Osteoblast (primary cell): ENCODE results near the gene RBFOX2. TPM values are rescaled to one million over a fixed set of nuclear protein-coding genes. Genes with fewer than 3 reads are reported as not detected.

Source experiments
- DNase-seq: peaks from one replicate; pipeline ENCODE4 v3.0.0; 2011; ENCODE audit warnings: low spot score, mixed read lengths; ENCODE audit not compliant: insufficient read length; ENCODE audit errors: missing footprints
- H2AFZ ChIP-seq: 2 replicates; pipeline ENCODE4 v1.6.0; 2011; ENCODE audit warnings: mild to moderate bottlenecking, low read length
- H3K27ac ChIP-seq: 2 replicates; pipeline ENCODE4 v1.5.1; 2011; ENCODE audit warnings: mild to moderate bottlenecking, low read depth, low read length, moderate library complexity
- H3K27me3 ChIP-seq: 2 replicates; pipeline ENCODE4 v1.6.0; 2012; ENCODE audit warnings: mild to moderate bottlenecking, control low read depth, inconsistent platforms, low read length, moderate library complexity; ENCODE audit not compliant: insufficient read depth
- H3K36me3 ChIP-seq: 2 replicates; pipeline ENCODE4 v1.5.1; 2011; ENCODE audit warnings: mild to moderate bottlenecking, low read length, control low read depth, moderate library complexity; ENCODE audit not compliant: insufficient read depth
- H3K4me1 ChIP-seq: 2 replicates; pipeline ENCODE4 v1.5.1; 2011; ENCODE audit warnings: mild to moderate bottlenecking, low read length, control low read depth, moderate library complexity; ENCODE audit not compliant: insufficient read depth
- H3K4me2 ChIP-seq: 2 replicates; pipeline ENCODE4 v1.6.0; 2011; ENCODE audit warnings: mild to moderate bottlenecking, low read length; ENCODE audit not compliant: insufficient read depth
- H3K4me3 ChIP-seq: fragments of 200-600 bp; sonication (generic); 3 replicates; pipeline ENCODE4 v1.5.1; 2012; ENCODE audit warnings: mild to moderate bottlenecking, low read length, inconsistent platforms; ENCODE audit not compliant: insufficient read depth
- H3K79me2 ChIP-seq: 2 replicates; pipeline ENCODE4 v1.6.0; 2012; ENCODE audit warnings: mild to moderate bottlenecking, low read length, control low read depth, inconsistent platforms; ENCODE audit not compliant: insufficient read depth
- H3K9me3 ChIP-seq: 2 replicates; pipeline ENCODE4 v1.5.1; 2011; ENCODE audit warnings: low read depth, low read length, control low read depth
- H4K20me1 ChIP-seq: 2 replicates; pipeline ENCODE4 v1.6.0; 2012; ENCODE audit warnings: mild to moderate bottlenecking, low read length, control low read depth; ENCODE audit not compliant: insufficient read depth
- total RNA-seq: library from RNA; depleted of rRNA; stranded (reverse); fragments of >200 nt; gene quantifications from 2 replicates; pipeline ENCODE4 v1.2.3, GENCODE V29; 2012
- TF ChIP-seq, protein P1 (sequence below): IDR thresholded peaks from 2 replicates; pipeline ENCODE4 v1.5.1; 2011; ENCODE audit warnings: mild to moderate bottlenecking, low read depth, low read length, moderate library complexity; ENCODE audit errors: extremely low read depth

The RBFOX2 gene
- total RNA-seq, 1 donor: 171 TPM

GRCh38 chr22:35873426-35873825, 155.2 kb downstream of the RBFOX2 start:
- Histone ChIP-seq H2AFZ (no peak overlapping the region), H3K4me3 (no peak overlapping the region), H4K20me1 (peaks cover 4% of the 10 kb centered on the region), H3K9me3 (no peaks in the 10 kb centered on the region), H3K4me1 (peaks cover 8% of the 10 kb centered on the region), H3K27me3 (no peaks in the 10 kb centered on the region), H3K36me3 (no peaks in the 10 kb centered on the region), H3K79me2 (peaks cover 71% of the 10 kb centered on the region), H3K27ac (no peak overlapping the region), H3K4me2 (no peak overlapping the region)
- TF ChIP-seq, protein P1, sequence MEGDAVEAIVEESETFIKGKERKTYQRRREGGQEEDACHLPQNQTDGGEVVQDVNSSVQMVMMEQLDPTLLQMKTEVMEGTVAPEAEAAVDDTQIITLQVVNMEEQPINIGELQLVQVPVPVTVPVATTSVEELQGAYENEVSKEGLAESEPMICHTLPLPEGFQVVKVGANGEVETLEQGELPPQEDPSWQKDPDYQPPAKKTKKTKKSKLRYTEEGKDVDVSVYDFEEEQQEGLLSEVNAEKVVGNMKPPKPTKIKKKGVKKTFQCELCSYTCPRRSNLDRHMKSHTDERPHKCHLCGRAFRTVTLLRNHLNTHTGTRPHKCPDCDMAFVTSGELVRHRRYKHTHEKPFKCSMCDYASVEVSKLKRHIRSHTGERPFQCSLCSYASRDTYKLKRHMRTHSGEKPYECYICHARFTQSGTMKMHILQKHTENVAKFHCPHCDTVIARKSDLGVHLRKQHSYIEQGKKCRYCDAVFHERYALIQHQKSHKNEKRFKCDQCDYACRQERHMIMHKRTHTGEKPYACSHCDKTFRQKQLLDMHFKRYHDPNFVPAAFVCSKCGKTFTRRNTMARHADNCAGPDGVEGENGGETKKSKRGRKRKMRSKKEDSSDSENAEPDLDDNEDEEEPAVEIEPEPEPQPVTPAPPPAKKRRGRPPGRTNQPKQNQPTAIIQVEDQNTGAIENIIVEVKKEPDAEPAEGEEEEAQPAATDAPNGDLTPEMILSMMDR: no peak
- DNase-seq: no peak

GRCh38 chr22:35872451-35872850, 156.2 kb downstream of the RBFOX2 start:
- DNase-seq: no peak
- Histone ChIP-seq H3K36me3 (no peaks in the 10 kb centered on the region), H3K4me2 (no peak overlapping the region), H2AFZ (no peak overlapping the region), H4K20me1 (peaks cover 4% of the 10 kb centered on the region), H3K4me3 (no peak overlapping the region), H3K4me1 (peaks cover 9% of the 10 kb centered on the region), H3K79me2 (peaks cover 64% of the 10 kb centered on the region), H3K27me3 (no peaks in the 10 kb centered on the region), H3K27ac (no peak overlapping the region), H3K9me3 (no peaks in the 10 kb centered on the region)
- TF ChIP-seq, protein P1: no peak

DNA sequence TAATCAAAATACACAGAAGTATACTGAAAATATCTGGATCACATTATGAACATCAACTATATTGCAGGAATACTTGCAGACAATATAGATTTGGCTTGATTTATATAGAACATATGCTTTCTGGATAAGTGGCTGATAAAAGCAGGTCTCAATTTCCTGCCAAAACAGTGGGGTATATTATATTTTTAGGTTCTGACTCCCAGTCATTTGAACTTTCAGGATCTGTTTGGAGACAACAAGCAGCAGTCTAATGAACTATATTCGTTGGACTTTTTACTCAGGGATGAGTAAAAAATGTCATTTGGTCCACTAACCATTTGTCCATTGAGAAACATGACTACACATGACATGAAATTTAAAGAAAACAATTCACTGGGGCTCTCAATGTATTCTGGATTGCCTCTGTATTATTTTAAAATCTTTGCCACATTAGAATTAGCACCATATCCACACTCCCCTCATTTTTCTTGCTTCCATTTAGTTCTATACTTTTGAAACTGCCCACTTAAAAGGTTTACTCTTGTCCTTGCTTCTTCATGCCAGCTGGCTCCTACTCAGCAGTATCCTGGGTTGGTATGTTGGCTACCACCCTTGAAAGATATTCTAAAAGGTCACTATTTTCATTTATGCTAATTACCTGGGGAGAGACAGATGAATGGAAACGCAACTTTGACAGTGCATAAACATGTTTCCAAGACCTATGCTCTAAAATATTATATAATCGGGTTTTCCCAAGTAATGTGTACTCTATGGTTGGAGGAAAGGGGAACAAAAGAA, 157.9 kb downstream of the RBFOX2 start:
- no peak for DNase-seq
- Histone ChIP-seq H3K36me3 (no peaks in the 10 kb centered on the region), H3K4me1 (peaks cover 22% of the 10 kb centered on the region), H3K27ac (no peak overlapping the region), H3K4me3 (no peak overlapping the region), H3K4me2 (no peak overlapping the region), H3K27me3 (no peaks in the 10 kb centered on the region), H2AFZ (no peak overlapping the region), H4K20me1 (peaks cover 14% of the 10 kb centered on the region), H3K79me2 (peaks cover 58% of the 10 kb centered on the region), H3K9me3 (no peaks in the 10 kb centered on the region)
- TF ChIP-seq, protein P1: no peak

DNA sequence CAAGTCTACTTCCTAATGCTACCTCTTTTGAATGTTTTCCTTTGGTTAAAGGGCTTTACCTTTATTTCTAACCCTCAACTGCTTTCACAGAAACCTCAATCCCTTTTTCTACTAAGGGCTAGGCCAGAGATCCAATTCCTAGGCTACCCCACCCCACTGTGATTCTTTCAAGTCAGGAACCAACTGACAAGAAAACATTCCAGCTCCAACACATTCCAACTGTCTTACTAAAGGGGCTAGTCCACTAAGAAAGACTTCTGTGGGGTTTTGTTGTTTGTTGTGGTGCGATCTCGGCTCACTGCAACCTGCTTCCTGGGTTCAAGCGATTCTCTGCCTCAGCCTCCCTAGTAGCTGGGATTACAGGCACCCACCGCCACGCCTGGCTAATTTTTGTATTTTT, 159.7 kb downstream of the RBFOX2 start:
- Histone ChIP-seq H3K4me2 (no peak overlapping the region), H3K4me3 (no peak overlapping the region), H2AFZ (no peak overlapping the region), H3K36me3 (no peaks in the 10 kb centered on the region), H3K4me1 (peaks cover 22% of the 10 kb centered on the region), H3K9me3 (no peaks in the 10 kb centered on the region), H3K79me2 (peaks cover 59% of the 10 kb centered on the region), H3K27ac (no peak overlapping the region), H3K27me3 (no peaks in the 10 kb centered on the region), H4K20me1 (peaks cover 14% of the 10 kb centered on the region)
- TF ChIP-seq, protein P1: no peak
- no peak for DNase-seq
